HL-60/S4 (cell line): ENCODE data around the gene TESK1.

ENCODE experiments used
- in situ Hi-C: fragments of 300-500 bp; cut with MboI; formaldehyde crosslinking; loops from 2 replicates; pipeline ENCODE4 v1.14.3; 2022; ENCODE audit warnings: low sequenced_read_pairs

Gene TESK1, protein sequence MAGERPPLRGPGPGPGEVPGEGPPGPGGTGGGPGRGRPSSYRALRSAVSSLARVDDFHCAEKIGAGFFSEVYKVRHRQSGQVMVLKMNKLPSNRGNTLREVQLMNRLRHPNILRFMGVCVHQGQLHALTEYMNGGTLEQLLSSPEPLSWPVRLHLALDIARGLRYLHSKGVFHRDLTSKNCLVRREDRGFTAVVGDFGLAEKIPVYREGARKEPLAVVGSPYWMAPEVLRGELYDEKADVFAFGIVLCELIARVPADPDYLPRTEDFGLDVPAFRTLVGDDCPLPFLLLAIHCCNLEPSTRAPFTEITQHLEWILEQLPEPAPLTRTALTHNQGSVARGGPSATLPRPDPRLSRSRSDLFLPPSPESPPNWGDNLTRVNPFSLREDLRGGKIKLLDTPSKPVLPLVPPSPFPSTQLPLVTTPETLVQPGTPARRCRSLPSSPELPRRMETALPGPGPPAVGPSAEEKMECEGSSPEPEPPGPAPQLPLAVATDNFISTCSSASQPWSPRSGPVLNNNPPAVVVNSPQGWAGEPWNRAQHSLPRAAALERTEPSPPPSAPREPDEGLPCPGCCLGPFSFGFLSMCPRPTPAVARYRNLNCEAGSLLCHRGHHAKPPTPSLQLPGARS

DNA sequence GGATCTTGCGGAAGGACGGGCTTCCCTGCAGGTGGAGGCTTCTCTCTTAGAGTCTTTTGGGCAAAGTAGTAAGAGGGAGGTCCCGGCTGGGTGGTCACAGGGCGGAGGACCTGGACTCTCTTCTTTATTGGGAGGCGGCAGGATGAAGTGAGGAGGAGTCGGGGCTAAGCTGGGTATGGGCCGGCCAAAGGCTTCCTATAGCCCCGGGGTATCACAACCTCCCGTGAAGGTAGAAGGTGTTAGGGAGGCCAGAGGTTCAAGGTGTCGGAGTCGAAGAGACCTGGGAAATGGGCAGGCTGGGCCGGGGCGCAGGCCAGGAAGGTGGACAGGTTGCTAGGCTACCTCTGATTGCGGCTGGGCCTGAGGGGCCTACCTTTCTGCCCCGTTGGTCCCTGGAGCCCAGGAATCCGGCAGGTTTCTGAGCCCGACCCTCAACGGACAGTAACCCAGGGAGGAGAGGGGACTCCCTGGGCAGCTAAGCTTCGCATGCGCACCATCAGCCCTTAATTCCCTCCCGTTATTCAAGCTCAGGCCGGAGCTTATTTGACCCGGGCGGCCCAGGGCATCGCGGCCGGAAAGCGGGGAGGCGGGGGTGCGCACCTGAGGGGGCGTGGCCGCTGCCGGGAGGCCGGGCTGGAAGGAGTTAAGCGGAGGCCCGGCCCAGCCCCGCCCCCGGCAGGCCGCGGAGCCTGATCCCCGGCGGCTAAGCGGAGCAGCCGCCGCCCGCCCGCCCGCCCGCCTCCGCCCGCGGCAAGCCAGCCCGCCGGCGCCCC lies at the start of gene TESK1:
Gene TESK1, plus strand, starts transcription at position 685 of the 773 bp plus-strand sequence. CDS start 358 bp downstream, outside the sequence.
- in situ Hi-C loops = loop anchor here (25.0 kb wide), 1 partner anchor 533 kb away; the partner anchor contains the start of gene GLIPR2

- in situ Hi-C loops = no loop called here
Observed at GRCh38 chr9:35555881-35556280, 49.2 kb upstream of the TESK1 start.

GRCh38 chr9:35556776-35557175 lies 48.3 kb upstream of the TESK1 start:
- in situ Hi-C loops = no loop called here

- in situ Hi-C loops = no loop called here
Observed at GRCh38 chr9:35557320-35557719, 47.7 kb upstream of the TESK1 start.

DNA sequence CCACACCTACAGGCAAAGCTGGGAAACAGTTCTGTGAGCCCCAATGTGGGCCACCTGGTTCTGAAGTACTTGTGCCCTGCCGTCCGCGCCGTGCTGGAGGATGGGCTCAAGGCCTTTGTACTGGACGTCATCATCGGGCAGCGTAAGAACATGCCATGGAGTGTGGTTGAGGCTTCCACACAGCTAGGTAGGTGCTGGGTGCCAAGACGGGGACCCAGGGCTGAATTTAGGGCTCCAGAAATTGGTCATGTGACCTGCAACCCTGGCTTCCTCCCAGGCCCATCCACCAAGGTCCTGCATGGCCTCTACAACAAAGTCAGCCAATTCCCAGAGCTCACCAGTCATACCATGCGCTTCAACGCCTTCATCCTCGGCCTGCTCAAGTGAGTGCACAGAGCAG lies 46.9 kb upstream of the TESK1 start:
- in situ Hi-C loops = no loop called here

- in situ Hi-C loops = no loop called here
Observed at GRCh38 chr9:35559792-35560530, 45.1 kb upstream of the TESK1 start.

DNA sequence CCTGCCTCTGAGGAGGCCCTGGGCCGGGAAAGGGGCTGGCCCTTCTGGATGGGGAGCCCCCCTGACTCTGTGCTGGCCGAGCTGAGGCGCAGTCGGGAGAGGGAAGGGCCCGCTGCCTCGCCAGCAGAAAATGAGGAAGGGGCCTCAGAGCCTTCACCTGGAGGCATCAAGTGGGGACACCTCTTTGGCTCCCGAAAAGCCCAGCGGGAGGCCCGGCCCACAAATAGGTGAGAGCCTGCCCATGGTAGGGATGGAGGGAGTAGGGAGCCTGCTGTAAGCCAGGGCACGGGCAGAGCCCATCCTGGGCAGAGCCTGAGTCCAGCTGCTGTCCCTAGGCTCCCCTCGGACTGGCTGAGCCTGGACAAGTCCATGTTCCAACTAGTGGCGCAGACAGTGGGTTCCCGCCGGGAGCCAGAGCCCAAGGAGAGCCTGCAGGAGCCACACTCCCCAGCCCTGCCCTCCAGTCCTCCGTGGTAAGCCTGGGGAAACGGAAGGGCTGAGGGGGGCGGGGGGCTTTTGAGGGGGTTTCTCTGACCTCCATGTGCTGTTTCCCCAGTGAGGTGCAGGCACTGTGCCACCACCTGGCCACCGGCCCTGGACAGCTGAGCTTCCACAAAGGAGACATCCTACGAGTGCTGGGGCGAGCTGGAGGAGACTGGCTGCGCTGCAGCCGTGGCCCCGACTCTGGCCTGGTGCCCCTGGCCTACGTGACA lies 44.3 kb upstream of the TESK1 start:
- in situ Hi-C loops = no loop called here

- in situ Hi-C loops = no loop called here
Observed at GRCh38 chr9:35561468-35562261, 43.4 kb upstream of the TESK1 start.

- in situ Hi-C loops = no loop called here
Observed at GRCh38 chr9:35562895-35563780, 41.9 kb upstream of the TESK1 start.

DNA sequence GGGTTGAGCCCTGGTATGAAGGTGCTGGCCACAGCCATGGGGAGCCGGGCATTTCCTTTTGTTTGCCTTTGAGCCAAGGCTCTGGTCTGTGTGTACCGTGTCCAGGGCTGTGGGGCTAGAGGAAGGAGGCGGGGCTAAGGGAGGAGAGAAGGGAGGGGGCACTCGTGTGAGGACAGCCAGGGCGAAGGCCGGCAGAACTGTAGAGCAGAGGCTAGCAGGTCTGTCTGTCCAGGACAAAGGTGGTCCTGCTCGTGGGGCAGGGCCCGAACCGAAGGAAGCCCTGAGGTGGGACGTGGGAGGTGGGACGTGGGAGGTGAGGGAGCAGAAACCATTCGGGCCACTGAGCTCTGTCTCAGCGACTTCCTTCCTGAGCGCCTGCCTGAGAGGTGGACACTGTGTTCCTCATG lies 41.3 kb upstream of the TESK1 start:
- in situ Hi-C loops = no loop called here

GRCh38 chr9:35564658-35565061 lies 40.4 kb upstream of the TESK1 start:
- in situ Hi-C loops = no loop called here

DNA sequence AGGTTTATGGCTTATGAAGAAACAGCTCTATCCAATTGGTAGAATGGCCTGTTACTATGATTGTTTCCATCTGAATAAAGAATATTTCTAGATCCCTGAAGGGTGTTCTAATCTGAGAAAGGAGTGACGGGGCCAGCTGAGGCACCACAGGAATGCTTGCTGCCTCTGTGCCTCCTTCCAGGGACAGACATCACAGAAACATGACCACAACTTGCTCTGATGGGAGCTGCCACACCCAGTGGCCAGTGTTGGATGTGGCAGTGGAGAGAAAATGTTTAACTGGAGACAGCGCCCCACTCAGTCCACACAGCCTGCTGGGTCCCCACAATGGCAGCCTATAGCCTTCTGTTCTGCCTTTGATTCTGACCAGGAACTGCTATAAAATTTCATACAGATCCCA lies 38.6 kb upstream of the TESK1 start:
- in situ Hi-C loops = no loop called here

DNA sequence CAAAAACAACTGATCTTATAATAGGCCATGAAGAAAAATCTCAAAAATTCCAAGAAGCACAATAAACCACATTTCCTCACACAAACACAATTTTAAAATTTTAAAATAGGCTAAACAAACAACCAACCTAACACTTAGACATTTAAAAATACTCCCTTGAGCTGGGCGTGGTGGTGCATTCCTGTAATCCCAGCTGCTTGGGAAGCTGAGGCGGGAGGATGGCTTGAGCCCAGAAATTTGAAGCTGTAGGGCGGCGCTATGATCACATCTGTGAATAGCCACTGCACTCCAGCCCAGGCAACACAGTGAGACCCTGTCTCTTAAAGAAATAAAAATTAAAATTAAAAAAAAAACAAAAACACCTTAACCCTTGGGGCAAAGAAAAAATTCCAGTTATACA lies 36.9 kb upstream of the TESK1 start:
- in situ Hi-C loops = no loop called here

DNA sequence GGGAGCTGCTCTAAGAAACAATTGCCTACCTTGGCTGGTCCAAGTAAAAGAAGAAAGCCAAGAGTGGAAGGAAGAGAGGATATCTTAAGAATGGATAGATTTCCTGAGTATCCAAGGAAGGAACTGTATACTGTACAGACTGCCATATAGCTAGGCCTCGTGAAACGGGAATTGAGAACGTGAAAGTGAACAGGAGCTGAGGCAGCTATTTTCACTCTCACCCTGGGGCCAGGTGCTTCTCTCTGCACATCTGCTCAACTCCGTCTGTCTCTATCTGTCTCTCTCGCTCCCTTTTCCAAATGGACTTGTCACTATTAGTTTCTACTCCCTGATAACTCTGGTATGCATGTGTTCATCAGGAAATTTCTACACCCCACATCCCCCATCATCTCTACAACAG lies 35.9 kb upstream of the TESK1 start:
- in situ Hi-C loops = no loop called here

DNA sequence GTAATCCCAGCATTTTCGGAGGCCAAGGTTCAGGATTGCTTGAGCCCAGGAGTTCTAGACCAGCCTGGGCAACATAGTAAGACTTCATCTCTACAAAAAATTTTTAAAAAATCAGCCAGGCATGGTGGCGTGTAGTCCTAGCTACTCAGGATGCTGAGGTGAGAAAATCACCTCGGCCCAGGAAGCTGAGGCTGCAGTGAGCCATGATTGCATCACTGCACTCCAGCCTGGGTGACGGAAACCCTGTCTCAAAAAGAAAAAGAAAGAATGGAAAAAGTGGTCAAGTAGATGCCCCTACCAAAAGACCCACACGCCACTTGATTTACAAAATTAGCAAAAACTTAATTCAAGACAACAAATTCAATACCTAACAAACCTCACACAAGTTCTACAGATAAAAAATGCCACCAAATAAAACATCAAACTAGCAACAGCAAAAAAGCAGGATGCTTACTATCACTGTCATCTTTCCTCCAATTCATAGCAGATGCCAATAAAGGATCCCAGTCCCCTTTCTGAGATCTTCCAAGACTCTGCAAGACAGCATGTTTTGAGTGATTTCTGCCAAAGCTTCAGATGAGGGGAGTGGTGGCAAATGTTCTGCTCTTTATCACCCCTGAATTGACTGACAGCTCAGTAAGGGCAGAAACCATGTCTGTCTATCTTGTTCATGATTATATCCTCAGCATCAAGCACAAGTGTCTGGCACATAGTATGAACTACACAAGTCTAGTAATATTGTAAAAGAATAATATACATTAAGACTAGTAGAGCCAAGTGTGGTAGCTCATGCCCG lies 34.2 kb upstream of the TESK1 start:
- in situ Hi-C loops = no loop called here

GRCh38 chr9:35574578-35575122 lies 30.4 kb upstream of the TESK1 start:
- in situ Hi-C loops = no loop called here

DNA sequence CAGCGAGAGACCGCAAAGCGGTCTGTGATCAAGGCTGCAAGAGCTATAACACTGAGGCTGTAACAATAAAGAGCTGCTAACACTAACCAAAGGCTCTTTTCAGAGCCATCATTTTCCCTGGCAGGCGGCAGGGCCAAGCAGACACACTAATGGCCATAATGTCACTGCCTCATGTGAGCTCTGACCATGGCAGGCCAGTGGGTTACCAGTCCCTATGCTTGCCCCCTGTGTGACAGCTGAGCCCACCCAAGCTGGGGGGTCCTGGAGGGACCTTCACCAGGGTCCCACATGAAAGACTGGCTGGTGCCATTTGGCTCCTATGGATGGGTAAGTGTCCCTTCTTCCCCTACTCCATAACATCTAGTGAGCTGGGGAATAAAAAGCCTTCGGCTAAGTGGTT lies 29.6 kb upstream of the TESK1 start:
- in situ Hi-C loops = no loop called here
